Epidermal melanocyte (primary cell): ENCODE measurements around the gene TMED5.

Experiments used
- DNase-seq: peaks from one replicate; pipeline ENCODE4 v3.0.0; 2011; ENCODE audit warnings: low spot score; ENCODE audit not compliant: insufficient read length

TMED5 gene

GRCh38 chr1:93124556-93125355, 55.5 kb downstream of the TMED5 start:
- DNase-seq, result no peak

GRCh38 chr1:93123201-93123783, 56.9 kb downstream of the TMED5 start:
- DNase-seq, result no peak

GRCh38 chr1:93120614-93121013, 59.6 kb downstream of the TMED5 start:
- no peak for DNase-seq

GRCh38 chr1:93114391-93114790, 65.8 kb downstream of the TMED5 start:
- no peak for DNase-seq

GRCh38 chr1:93113127-93113526, 67.1 kb downstream of the TMED5 start:
- DNase-seq, result no peak

GRCh38 chr1:93111561-93111960, 68.7 kb downstream of the TMED5 start:
- no peak for DNase-seq

- no peak for DNase-seq
Observed at GRCh38 chr1:93111065-93111464, 69.1 kb downstream of the TMED5 start.

GRCh38 chr1:93109578-93109977, 70.6 kb downstream of the TMED5 start:
- no peak for DNase-seq

GRCh38 chr1:93108335-93108734, 71.9 kb downstream of the TMED5 start:
- DNase-seq, result no peak

- DNase-seq, result no peak
Observed at GRCh38 chr1:93107395-93107794, 72.8 kb downstream of the TMED5 start.

GRCh38 chr1:93106226-93106625, 74.0 kb downstream of the TMED5 start:
- DNase-seq, result no peak

- DNase-seq, result no peak
Observed at GRCh38 chr1:93102142-93102541, 78.1 kb downstream of the TMED5 start.
